ENCODE results near the gene CLEC17A.
"Not testable (repeated sequence)": the region's sequence is repeated elsewhere in the genome, so short reads cannot be mapped to it uniquely, and the experiment has no call there.

CLEC17A gene

GRCh38 chr19:14558370-14559066, 24.4 kb upstream of the CLEC17A start:
- no peak for DNase-seq (ENCODE audit: low read depth in 4 of 4, low spot score in 1 of 4)

- no peak for DNase-seq (ENCODE audit: low read depth in 4 of 4, low spot score in 1 of 4)
These were observed 22.7 kb upstream of the CLEC17A start for GRCh38 chr19:14559916-14560775.

GRCh38 chr19:14560776-14561108, 22.1 kb upstream of the CLEC17A start:
- DNase-seq (ENCODE audit: low read depth in 4 of 4, low spot score in 1 of 4), result no peak

- DNase-seq (ENCODE audit: low read depth in 4 of 4, low spot score in 1 of 4), result no peak
These were observed 21.6 kb upstream of the CLEC17A start for GRCh38 chr19:14561249-14561648.

GRCh38 chr19:14561847-14562351, 21.0 kb upstream of the CLEC17A start:
- no peak for DNase-seq (ENCODE audit: low read depth in 4 of 4, low spot score in 1 of 4)

GRCh38 chr19:14562660-14563589, 20.0 kb upstream of the CLEC17A start:
- no peak for DNase-seq (ENCODE audit: low read depth in 4 of 4, low spot score in 1 of 4)

GRCh38 chr19:14563590-14563926, 19.3 kb upstream of the CLEC17A start:
- no peak for DNase-seq (ENCODE audit: low read depth in 4 of 4, low spot score in 1 of 4)

- DNase-seq (ENCODE audit: low read depth in 4 of 4, low spot score in 1 of 4), result peak in 3 of 4 experiments; percentile 7 to 69 (median 43)
These were observed 18.8 kb upstream of the CLEC17A start for GRCh38 chr19:14563989-14564651.

GRCh38 chr19:14564652-14565297, 18.1 kb upstream of the CLEC17A start:
- not testable (repeated sequence) for DNase-seq (ENCODE audit: low read depth in 4 of 4, low spot score in 1 of 4)

- DNase-seq (ENCODE audit: low read depth in 4 of 4, low spot score in 1 of 4), result no peak
These were observed 17.6 kb upstream of the CLEC17A start for GRCh38 chr19:14565298-14565679.

GRCh38 chr19:14565765-14566711, 16.8 kb upstream of the CLEC17A start:
- DNase-seq (ENCODE audit: low read depth in 4 of 4, low spot score in 1 of 4), result no peak

GRCh38 chr19:14566712-14567077, 16.2 kb upstream of the CLEC17A start:
- no peak for DNase-seq (ENCODE audit: low read depth in 4 of 4, low spot score in 1 of 4)

GRCh38 chr19:14567079-14567478, 15.8 kb upstream of the CLEC17A start:
- DNase-seq (ENCODE audit: low read depth in 4 of 4, low spot score in 1 of 4), result no peak

- DNase-seq (ENCODE audit: low read depth in 4 of 4, low spot score in 1 of 4), result no peak
These were observed 11.9 kb upstream of the CLEC17A start for GRCh38 chr19:14570864-14571527.

GRCh38 chr19:14571695-14572490, 11.0 kb upstream of the CLEC17A start, which contains the start of gene NDUFB7:
NDUFB7 (minus strand) TSS chr19:14572066; CDS start chr19:14572000, 66 bp downstream.
- peak; percentile 68 to 87 (median 76) for DNase-seq (ENCODE audit: low read depth in 4 of 4, low spot score in 1 of 4)

- no peak for DNase-seq (ENCODE audit: low read depth in 4 of 4, low spot score in 1 of 4)
These were observed 7.4 kb upstream of the CLEC17A start for GRCh38 chr19:14575428-14575980.

GRCh38 chr19:14576363-14576762, 6.5 kb upstream of the CLEC17A start:
- no peak for DNase-seq (ENCODE audit: low read depth in 4 of 4, low spot score in 1 of 4)
